ENCODE results near the gene LINGO4. TPM values are rescaled to one million over a fixed set of nuclear protein-coding genes. Genes with fewer than 3 reads are reported as not detected.

LINGO4 gene
- under 1 TPM in 1 of 2 donors, not detected in 1; 0.72 TPM for total RNA-seq

GRCh38 chr1:151805066-151805820, at the start of gene LINGO4:
Gene LINGO4, minus strand, starts transcription at chr1:151805419. Its CDS starts 2,715 bp downstream, at chr1:151802704.
- H3K27ac Mint-ChIP-seq = no peak within 1 kb of the TSS

GRCh38 chr1:151854658-151855057, 49.4 kb upstream of the LINGO4 start:
- no peaks in the 10 kb centered on the region for H3K9me3 Mint-ChIP-seq
- no peak for DNase-seq (ENCODE audit: low spot score in 2 of 2)
- peaks cover 6 to 7% of the 10 kb centered on the region in 2 donors for H3K36me3 Mint-ChIP-seq
- ATAC-seq = no peak
- H3K27ac Mint-ChIP-seq = no peak overlapping the region

More at GRCh38 chr1:151805066-151805820, at the start of gene LINGO4:
- H3K9me3 Mint-ChIP-seq = no peaks in the 10 kb centered on the region
- no peaks in the 10 kb centered on the region for H3K36me3 Mint-ChIP-seq
- DNase-seq (ENCODE audit: low spot score in 2 of 2) = no peak
- no peak for ATAC-seq

GRCh38 chr1:151853411-151853943, 48.3 kb upstream of the LINGO4 start, which contains the start of gene THEM5:
Gene THEM5, minus strand, starts transcription at chr1:151853712. Its CDS starts 147 bp downstream, at chr1:151853565.
- Mint-ChIP-seq H3K36me3 (peaks cover 8 to 19% of the 10 kb centered on the region in 2 donors), H3K27ac (no peak within 1 kb of the TSS), H3K9me3 (no peaks in the 10 kb centered on the region)
- no peak for DNase-seq (ENCODE audit: low spot score in 2 of 2)
- no peak for ATAC-seq

- no peak for DNase-seq (ENCODE audit: low spot score in 2 of 2)
- H3K27ac Mint-ChIP-seq = no peak overlapping the region
- no peaks in the 10 kb centered on the region for H3K9me3 Mint-ChIP-seq
- H3K36me3 Mint-ChIP-seq = peaks cover 8 to 19% of the 10 kb centered on the region in 2 donors
- no peak for ATAC-seq
These were observed 47.5 kb upstream of the LINGO4 start for GRCh38 chr1:151852733-151853132.

- ATAC-seq = no peak
- DNase-seq (ENCODE audit: low spot score in 2 of 2) = no peak
- Mint-ChIP-seq H3K36me3 (peaks cover 8 to 19% of the 10 kb centered on the region in 2 donors), H3K27ac (peak overlapping the region in 1 of 2 donors; percentile 27), H3K9me3 (no peaks in the 10 kb centered on the region)
These were observed 46.7 kb upstream of the LINGO4 start for GRCh38 chr1:151851886-151852285.

- H3K27ac Mint-ChIP-seq = peak overlapping the region in 1 of 2 donors; percentile 75
- ATAC-seq (no peak), DNase-seq (ENCODE audit: low spot score in 2 of 2) (no peak)
- H3K36me3 Mint-ChIP-seq = peaks cover 13 to 19% of the 10 kb centered on the region in 2 donors
- H3K9me3 Mint-ChIP-seq = no peaks in the 10 kb centered on the region
These were observed 44.7 kb upstream of the LINGO4 start for GRCh38 chr1:151849871-151850270.

GRCh38 chr1:151849126-151849525, 43.9 kb upstream of the LINGO4 start:
- Mint-ChIP-seq H3K36me3 (peaks cover 19 to 27% of the 10 kb centered on the region in 2 donors), H3K27ac (peak overlapping the region in 1 of 2 donors; percentile 37), H3K9me3 (no peaks in the 10 kb centered on the region)
- ATAC-seq = no peak
- DNase-seq (ENCODE audit: low spot score in 2 of 2) = no peak

GRCh38 chr1:151847867-151848596, 42.8 kb upstream of the LINGO4 start:
- peak overlapping the region in 1 of 2 donors; percentile 37 for H3K27ac Mint-ChIP-seq
- DNase-seq (ENCODE audit: low spot score in 2 of 2) = no peak

GRCh38 chr1:151846686-151847237, 41.5 kb upstream of the LINGO4 start:
- peaks cover 19 to 32% of the 10 kb centered on the region in 2 donors for H3K36me3 Mint-ChIP-seq
- peak overlapping the region; percentile 19 to 56 for H3K27ac Mint-ChIP-seq
- ATAC-seq (no peak), DNase-seq (ENCODE audit: low spot score in 2 of 2) (no peak)
- no peaks in the 10 kb centered on the region for H3K9me3 Mint-ChIP-seq

More at GRCh38 chr1:151847867-151848596, 42.8 kb upstream of the LINGO4 start:
- peak in 1 of 2 donors; percentile 29 for ATAC-seq
- Mint-ChIP-seq H3K9me3 (no peaks in the 10 kb centered on the region), H3K36me3 (peaks cover 19 to 29% of the 10 kb centered on the region in 2 donors)

- ATAC-seq = peak; percentile 63 to 66
- Mint-ChIP-seq H3K27ac (peak overlapping the region; percentile 19 to 56), H3K9me3 (no peaks in the 10 kb centered on the region), H3K36me3 (peaks cover 20 to 39% of the 10 kb centered on the region in 2 donors)
- DNase-seq (ENCODE audit: low spot score in 2 of 2) = no peak
These were observed 40.9 kb upstream of the LINGO4 start for GRCh38 chr1:151846062-151846568.

GRCh38 chr1:151843398-151843797, 38.2 kb upstream of the LINGO4 start:
- H3K36me3 Mint-ChIP-seq = peaks cover 28 to 38% of the 10 kb centered on the region in 2 donors
- H3K9me3 Mint-ChIP-seq = no peaks in the 10 kb centered on the region
- no peak overlapping the region for H3K27ac Mint-ChIP-seq
- no peak for ATAC-seq
- no peak for DNase-seq (ENCODE audit: low spot score in 2 of 2)

GRCh38 chr1:151841141-151841540, 35.9 kb upstream of the LINGO4 start:
- Mint-ChIP-seq H3K9me3 (no peaks in the 10 kb centered on the region), H3K36me3 (peaks cover 32 to 43% of the 10 kb centered on the region in 2 donors), H3K27ac (no peak overlapping the region)
- ATAC-seq (no peak), DNase-seq (ENCODE audit: low spot score in 2 of 2) (no peak)

GRCh38 chr1:151840421-151840820, 35.2 kb upstream of the LINGO4 start:
- Mint-ChIP-seq H3K27ac (peak overlapping the region; percentile 25 to 85), H3K9me3 (no peaks in the 10 kb centered on the region), H3K36me3 (peaks cover 32 to 43% of the 10 kb centered on the region in 2 donors)
- no peak for ATAC-seq
- no peak for DNase-seq (ENCODE audit: low spot score in 2 of 2)

GRCh38 chr1:151839457-151840403, 34.5 kb upstream of the LINGO4 start, which contains the start of gene C2CD4D:
Gene C2CD4D, minus strand, starts transcription at chr1:151839820. Its CDS starts 831 bp downstream, at chr1:151838989.
- Mint-ChIP-seq H3K27ac (peak within 1 kb of the TSS; percentile 84 to 85), H3K9me3 (no peaks in the 10 kb centered on the region), H3K36me3 (peaks cover 27 to 42% of the 10 kb centered on the region in 2 donors)
- peak; percentile 72 to 78 for DNase-seq (ENCODE audit: low spot score in 2 of 2)
- peak; percentile 63 to 78 for ATAC-seq

- Mint-ChIP-seq H3K9me3 (no peaks in the 10 kb centered on the region), H3K36me3 (peaks cover 22 to 35% of the 10 kb centered on the region in 2 donors), H3K27ac (peak overlapping the region; percentile 84 to 85)
- ATAC-seq (no peak), DNase-seq (ENCODE audit: low spot score in 2 of 2) (no peak)
These were observed 33.8 kb upstream of the LINGO4 start for GRCh38 chr1:151839082-151839412.

Measured in activated naive CD4-positive, alpha-beta T cell treated with anti-CD3 and anti-CD28 coated beads, Interleukin-2, amount 50 U/mL, for 72 hours (primary cell).